NCI-H2107 (cell line): ENCODE results near the gene USB1.

ENCODE experiments used
- DNase-seq: peaks from one replicate; lab custom pipeline; 2025; lab: John Stamatoyannopoulos, UW

The USB1 gene

DNA sequence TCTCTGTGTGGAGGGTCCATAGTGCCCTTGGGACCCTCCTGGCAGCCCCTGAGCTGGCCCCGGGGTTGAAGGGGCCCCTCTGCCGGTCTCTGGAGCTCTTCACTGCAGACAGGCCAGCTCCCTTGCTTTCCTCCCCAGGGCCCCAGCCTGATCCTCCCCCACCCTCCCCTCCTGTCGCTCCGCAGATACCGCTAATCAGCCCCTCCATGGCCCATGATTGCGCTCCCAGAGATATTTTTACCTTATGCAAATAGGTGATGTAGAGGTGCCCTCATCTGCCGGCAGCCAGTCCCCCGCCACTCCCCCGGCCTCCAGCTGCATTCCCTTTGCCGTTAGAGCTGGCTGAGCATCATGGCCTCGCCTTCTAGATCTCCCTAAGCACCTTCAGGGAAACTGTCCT, 33.6 kb downstream of the USB1 start:
- DNase-seq = no peak

- no peak for DNase-seq
Measured at GRCh38 chr16:58035356-58036170, 34.4 kb downstream of the USB1 start.

- no peak for DNase-seq
Measured at GRCh38 chr16:58036943-58037342, 35.7 kb downstream of the USB1 start.

GRCh38 chr16:58037365-58038057, 36.3 kb downstream of the USB1 start:
- no peak for DNase-seq

GRCh38 chr16:58038219-58038641, 37.0 kb downstream of the USB1 start:
- no peak for DNase-seq

DNA sequence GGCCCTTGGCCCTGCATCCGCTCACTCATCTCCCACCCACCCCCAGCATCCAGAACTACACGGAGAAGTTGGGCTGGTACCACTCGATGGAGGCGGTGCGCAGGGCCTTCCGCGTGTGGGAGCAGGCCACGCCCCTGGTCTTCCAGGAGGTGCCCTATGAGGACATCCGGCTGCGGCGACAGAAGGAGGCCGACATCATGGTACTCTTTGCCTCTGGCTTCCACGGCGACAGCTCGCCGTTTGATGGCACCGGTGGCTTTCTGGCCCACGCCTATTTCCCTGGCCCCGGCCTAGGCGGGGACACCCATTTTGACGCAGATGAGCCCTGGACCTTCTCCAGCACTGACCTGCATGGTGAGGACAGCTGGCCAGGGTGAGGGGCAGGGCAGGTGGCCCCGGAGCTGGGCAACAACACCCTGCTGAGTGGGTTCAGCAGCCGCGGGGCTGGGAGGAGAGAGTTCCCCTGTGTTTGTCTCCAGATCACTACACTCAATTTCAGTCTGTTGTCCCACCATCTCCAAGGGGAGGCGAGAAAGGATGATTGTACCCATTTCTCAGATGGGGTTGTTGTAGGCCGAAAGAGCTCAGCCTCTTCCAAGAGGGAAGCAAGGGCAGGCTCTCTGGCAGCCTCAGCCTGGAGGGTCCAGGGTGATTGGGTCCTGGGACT, 38.8 kb downstream of the USB1 start:
- DNase-seq = no peak

DNA sequence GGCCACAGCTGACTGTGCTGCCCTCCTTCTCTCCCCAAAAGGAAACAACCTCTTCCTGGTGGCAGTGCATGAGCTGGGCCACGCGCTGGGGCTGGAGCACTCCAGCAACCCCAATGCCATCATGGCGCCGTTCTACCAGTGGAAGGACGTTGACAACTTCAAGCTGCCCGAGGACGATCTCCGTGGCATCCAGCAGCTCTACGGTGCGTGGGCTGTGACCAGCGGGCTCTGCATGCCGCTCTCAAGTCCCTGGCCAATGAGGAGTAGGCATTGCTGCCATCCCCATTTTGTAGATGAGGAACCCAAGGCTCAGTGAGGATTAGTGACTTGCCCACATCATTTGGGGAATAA, 39.3 kb downstream of the USB1 start:
- DNase-seq = no peak

GRCh38 chr16:58040945-58041627, 39.9 kb downstream of the USB1 start:
- no peak for DNase-seq

DNA sequence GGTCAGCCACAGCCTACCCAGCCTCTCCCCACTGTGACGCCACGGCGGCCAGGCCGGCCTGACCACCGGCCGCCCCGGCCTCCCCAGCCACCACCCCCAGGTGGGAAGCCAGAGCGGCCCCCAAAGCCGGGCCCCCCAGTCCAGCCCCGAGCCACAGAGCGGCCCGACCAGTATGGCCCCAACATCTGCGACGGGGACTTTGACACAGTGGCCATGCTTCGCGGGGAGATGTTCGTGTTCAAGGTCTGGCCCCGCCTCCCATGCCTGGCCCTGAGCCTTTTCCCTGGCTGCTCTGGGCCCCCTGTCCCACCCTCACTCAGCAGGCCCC, 40.4 kb downstream of the USB1 start:
- DNase-seq = no peak

GRCh38 chr16:58042001-58042885, 41.0 kb downstream of the USB1 start:
- DNase-seq = no peak

- no peak for DNase-seq
Measured at GRCh38 chr16:58042886-58043515, 41.8 kb downstream of the USB1 start.

- DNase-seq = no peak
Measured at GRCh38 chr16:58043571-58044155, 42.5 kb downstream of the USB1 start.

GRCh38 chr16:58044266-58045019, 43.2 kb downstream of the USB1 start:
- no peak for DNase-seq

DNA sequence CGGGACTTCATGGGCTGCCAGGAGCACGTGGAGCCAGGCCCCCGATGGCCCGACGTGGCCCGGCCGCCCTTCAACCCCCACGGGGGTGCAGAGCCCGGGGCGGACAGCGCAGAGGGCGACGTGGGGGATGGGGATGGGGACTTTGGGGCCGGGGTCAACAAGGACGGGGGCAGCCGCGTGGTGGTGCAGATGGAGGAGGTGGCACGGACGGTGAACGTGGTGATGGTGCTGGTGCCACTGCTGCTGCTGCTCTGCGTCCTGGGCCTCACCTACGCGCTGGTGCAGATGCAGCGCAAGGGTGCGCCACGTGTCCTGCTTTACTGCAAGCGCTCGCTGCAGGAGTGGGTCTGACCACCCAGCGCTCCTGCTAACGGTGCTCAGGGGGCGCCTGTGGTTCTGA, 43.9 kb downstream of the USB1 start:
- DNase-seq = no peak

DNA sequence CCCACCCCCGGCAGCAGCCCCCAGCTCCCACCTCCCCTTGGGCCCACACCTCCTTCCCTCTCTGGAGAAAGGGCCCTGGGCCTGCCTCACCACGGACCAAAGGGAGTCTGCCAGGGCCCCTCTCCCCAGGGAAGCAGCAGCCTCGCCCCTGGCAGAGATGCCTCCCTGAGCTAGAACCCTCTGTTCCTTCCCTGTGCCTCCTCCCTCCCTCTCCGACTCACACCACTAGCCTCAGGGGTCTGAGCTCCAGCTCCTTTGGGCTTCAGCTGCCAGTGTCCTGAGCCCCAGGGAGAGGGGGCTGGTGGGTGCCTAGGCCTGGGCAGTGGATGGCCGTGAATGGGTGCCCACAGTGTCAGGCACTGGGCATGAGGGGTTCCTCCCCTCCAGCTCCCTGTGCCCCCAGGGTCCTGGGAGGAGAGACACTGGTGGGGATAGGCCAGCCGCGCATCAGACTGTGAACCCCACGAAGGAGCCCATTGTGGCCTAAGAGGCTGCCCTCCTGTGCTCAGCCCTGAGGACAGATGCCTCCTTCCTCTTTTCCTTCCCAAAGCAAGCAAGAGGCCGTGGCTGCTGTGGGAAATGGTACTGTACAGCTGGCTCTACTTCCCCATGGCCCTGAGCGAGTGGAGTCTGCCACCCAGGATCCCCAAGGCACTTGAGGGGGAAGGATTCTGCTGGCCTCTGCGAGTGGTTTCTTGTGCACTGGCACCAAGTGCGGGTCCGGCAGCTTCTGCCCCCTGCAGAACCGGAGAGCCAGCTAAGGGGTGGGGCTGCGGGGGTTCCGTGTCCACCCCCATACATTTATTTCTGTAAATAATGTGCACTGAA, 45.1 kb downstream of the USB1 start:
- no peak for DNase-seq

DNA sequence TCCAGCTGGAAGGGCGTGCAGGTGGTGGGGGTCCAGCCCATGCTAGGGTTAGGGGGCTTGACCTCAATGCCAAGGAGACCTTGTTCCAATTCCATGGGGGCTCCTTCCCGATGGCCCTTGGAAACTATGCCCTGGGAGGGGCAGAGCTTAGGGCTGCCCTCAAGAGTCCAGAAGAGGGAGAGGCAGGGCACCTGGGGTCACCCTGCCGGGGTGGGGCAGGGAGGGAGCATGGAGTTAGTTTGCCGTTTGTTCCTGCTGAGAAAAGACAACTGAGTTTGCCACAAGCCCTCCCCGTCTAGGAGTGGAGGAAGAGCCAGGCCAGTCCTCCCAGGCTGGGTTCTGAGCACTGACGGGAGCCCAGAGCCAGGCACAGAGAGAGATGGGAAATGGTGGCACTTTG, 45.7 kb downstream of the USB1 start:
- DNase-seq = no peak

- no peak for DNase-seq
Measured at GRCh38 chr16:58047557-58048348, 46.5 kb downstream of the USB1 start.

GRCh38 chr16:58048494-58049231, 47.5 kb downstream of the USB1 start:
- DNase-seq = no peak
